T-helper 1 cell treated with Interleukin-12 subunit alpha and Interleukin-12 subunit beta and Interleukin-4 antibody, amounts not matched to agents 30 μg/mL and 1 μg/mL, for 36 hours (primary cell): ENCODE results near the gene NARF.

Source experiments
- H3K27ac Mint-ChIP-seq: one replicate; pipeline ENCODE4 v1.8.0; 2021; ENCODE audit warnings: mild to moderate bottlenecking, mixed read lengths
- H3K27me3 Mint-ChIP-seq: one replicate; pipeline ENCODE4 v1.8.0; 2021; ENCODE audit warnings: low read depth, mixed read lengths
- H3K36me3 Mint-ChIP-seq: one replicate; pipeline ENCODE4 v1.8.0; 2021; ENCODE audit warnings: low read depth, mixed read lengths
- H3K4me1 Mint-ChIP-seq: one replicate; pipeline ENCODE4 v1.8.0; 2021; ENCODE audit warnings: low read depth, mixed read lengths
- H3K4me3 Mint-ChIP-seq: one replicate; pipeline ENCODE4 v1.8.0; 2021; ENCODE audit warnings: mild to moderate bottlenecking, moderate library complexity, mixed read lengths
- H3K9me3 Mint-ChIP-seq: one replicate; pipeline ENCODE4 v1.8.0; 2021; ENCODE audit warnings: mixed read lengths

The NARF gene

GRCh38 chr17:82489851-82490511 is 31.4 kb downstream of the NARF start:
- Mint-ChIP-seq H3K4me3 (no peak overlapping the region), H3K36me3 (peaks cover 33% of the 10 kb centered on the region), H3K9me3 (no peaks in the 10 kb centered on the region), H3K27me3 (no peaks in the 10 kb centered on the region), H3K4me1 (peaks cover 30% of the 10 kb centered on the region), H3K27ac (no peak overlapping the region)

- H3K27ac Mint-ChIP-seq = no peak overlapping the region
- no peaks in the 10 kb centered on the region for H3K27me3 Mint-ChIP-seq
- peaks cover 24% of the 10 kb centered on the region for H3K4me1 Mint-ChIP-seq
- peaks cover 27% of the 10 kb centered on the region for H3K36me3 Mint-ChIP-seq
- no peak overlapping the region for H3K4me3 Mint-ChIP-seq
- H3K9me3 Mint-ChIP-seq = no peaks in the 10 kb centered on the region
These were observed 32.1 kb downstream of the NARF start for GRCh38 chr17:82490512-82491195.

DNA sequence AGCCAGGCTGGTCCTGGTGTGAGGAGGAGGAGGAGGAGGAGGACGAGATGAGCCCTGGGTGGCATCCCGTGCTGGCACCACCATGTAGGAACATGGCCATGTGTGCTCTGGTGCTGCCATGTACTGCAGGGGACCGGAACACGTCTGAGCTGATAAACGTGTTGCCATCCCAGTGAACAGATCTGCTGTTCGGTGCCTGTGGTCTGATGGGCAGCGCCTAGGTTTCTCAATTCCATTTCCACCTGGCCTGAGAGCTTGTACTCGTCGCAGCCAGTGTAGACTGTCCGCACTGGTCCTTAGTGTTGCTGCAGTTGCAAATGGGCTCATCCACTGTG is 32.6 kb downstream of the NARF start:
- H3K9me3 Mint-ChIP-seq = no peaks in the 10 kb centered on the region
- peaks cover 22% of the 10 kb centered on the region for H3K36me3 Mint-ChIP-seq
- H3K4me1 Mint-ChIP-seq = peaks cover 22% of the 10 kb centered on the region
- no peak overlapping the region for H3K27ac Mint-ChIP-seq
- no peaks in the 10 kb centered on the region for H3K27me3 Mint-ChIP-seq
- H3K4me3 Mint-ChIP-seq = no peak overlapping the region

DNA sequence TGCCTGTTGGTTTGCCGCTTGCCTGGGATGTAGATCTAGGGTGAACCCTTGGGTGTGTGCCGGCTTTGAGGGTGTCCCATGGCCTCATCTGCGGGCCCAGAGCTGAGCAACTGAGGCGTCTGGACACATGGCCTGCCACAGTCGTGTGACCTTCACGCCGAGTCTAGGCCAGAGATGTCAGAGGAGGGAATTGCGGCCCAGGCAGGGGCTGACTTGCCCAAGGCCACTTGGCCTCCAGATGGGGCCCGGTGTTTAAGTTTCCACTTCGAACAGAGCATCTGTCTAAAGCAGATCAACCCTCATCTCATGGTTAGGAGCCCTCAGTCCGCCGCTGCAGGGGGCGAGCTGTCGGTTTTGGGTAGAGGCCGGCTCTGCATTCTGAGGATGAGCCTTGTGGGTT is 33.0 kb downstream of the NARF start:
- H3K4me1 Mint-ChIP-seq = peaks cover 20% of the 10 kb centered on the region
- H3K27me3 Mint-ChIP-seq = no peaks in the 10 kb centered on the region
- no peak overlapping the region for H3K4me3 Mint-ChIP-seq
- H3K36me3 Mint-ChIP-seq = peaks cover 18% of the 10 kb centered on the region
- no peak overlapping the region for H3K27ac Mint-ChIP-seq
- H3K9me3 Mint-ChIP-seq = no peaks in the 10 kb centered on the region

DNA sequence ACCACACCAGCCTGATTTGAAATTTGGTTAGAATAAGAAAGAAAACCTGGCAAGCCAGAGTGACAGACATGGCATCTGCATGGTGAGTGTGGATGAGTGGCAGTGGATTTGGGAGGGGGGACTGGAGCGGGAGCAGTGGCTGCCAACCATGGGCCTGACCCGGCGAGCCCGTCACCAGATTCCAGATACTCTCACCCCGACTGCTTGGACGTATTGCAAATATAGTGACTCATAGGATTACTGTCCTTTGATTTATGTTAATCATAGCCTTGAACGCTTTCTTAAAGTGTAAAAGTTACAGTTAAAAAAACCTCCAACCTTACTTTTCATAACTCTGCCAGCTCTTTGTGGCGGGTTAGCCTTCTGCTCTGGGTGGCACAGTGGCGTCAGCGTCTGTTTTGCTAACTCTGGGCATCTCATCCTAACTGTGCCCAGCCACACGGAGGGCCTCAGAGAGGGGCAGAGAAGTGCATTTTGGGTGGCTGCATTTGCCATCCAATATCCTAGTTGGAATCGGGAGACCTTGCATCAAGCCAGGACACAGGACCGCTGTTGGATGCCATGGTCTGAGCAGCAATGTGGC is 34.2 kb downstream of the NARF start:
- H3K9me3 Mint-ChIP-seq = no peaks in the 10 kb centered on the region
- no peaks in the 10 kb centered on the region for H3K27me3 Mint-ChIP-seq
- H3K4me1 Mint-ChIP-seq = peaks cover 17% of the 10 kb centered on the region
- peaks cover 10% of the 10 kb centered on the region for H3K36me3 Mint-ChIP-seq
- no peak overlapping the region for H3K27ac Mint-ChIP-seq
- H3K4me3 Mint-ChIP-seq = no peak overlapping the region

DNA sequence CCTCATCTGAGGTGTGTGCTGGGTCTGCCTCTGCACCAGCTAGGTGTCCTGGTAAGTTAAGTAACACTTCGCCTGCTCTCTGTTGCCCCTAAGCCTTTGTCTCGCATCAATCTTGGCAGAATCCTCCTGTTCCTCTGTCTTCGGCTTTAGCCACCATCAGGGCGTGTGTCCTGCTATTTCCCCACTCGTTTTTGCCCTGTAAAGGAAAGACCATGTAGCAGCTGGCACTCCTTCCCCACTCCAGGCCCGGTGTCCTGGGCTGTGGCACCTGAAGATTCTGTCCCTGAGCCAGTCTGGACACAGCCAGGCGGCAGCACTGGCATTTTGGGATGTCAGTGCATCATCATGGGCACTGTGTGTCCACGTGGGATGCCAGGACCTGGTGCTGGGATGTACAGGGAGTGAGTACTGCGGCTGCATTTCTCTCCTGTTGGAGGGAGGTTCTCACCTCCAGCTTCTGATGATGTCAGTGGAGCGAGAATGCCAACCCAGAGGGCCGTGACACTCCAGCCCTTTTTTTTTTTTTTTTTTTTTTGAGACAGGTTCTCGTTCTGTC is 34.8 kb downstream of the NARF start:
- no peaks in the 10 kb centered on the region for H3K9me3 Mint-ChIP-seq
- H3K27ac Mint-ChIP-seq = no peak overlapping the region
- no peaks in the 10 kb centered on the region for H3K27me3 Mint-ChIP-seq

GRCh38 chr17:82494236-82495055 is 35.9 kb downstream of the NARF start:
- H3K9me3 Mint-ChIP-seq = no peaks in the 10 kb centered on the region
- H3K4me3 Mint-ChIP-seq = peak overlapping the region; percentile 42
- H3K27me3 Mint-ChIP-seq = peaks cover 4% of the 10 kb centered on the region
- H3K27ac Mint-ChIP-seq = peak overlapping the region; percentile 82
- H3K36me3 Mint-ChIP-seq = no peaks in the 10 kb centered on the region
- peaks cover 21% of the 10 kb centered on the region for H3K4me1 Mint-ChIP-seq

More for the DNA sequence above, 34.8 kb downstream of the NARF start:
- Mint-ChIP-seq H3K4me1 (peaks cover 21% of the 10 kb centered on the region), H3K36me3 (peaks cover 9% of the 10 kb centered on the region), H3K4me3 (no peak overlapping the region)

DNA sequence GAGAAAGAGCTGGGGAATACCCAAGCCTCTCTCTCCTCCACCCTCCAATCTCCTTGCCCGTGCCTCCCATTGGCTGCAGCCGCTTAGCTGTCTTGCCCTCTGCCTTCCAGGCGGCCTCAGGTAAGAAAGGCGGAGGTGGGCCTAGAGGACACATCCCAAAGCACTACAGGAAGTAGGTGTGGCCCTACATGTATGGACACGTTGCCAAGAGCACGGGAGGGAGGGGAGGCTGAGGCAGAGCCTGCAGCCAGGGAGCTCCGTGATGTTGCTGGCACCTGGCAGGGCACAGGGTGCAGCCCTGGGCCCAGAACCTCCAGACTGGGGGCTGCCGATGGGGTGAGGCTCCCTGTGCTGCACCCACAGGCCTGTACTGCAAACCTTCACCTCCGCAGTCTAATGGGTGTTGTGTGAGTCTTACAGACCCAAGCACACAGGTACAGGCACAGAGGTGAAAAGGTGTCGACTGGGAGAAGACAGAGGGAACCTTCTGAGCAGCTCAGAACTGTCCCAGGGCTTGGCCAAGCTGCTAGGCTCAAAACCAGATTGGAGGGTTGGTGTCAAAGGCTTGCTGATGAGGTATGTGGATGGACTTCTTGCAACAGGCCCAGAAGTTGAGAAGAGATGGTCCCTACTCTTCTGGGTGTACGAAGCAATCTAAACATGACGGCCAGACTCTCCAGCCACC is 37.4 kb downstream of the NARF start:
- Mint-ChIP-seq H3K4me3 (peak overlapping the region; percentile 56), H3K27me3 (peaks cover 4% of the 10 kb centered on the region), H3K27ac (peak overlapping the region; percentile 55), H3K9me3 (no peaks in the 10 kb centered on the region), H3K36me3 (no peaks in the 10 kb centered on the region), H3K4me1 (peaks cover 21% of the 10 kb centered on the region)

- H3K36me3 Mint-ChIP-seq = no peaks in the 10 kb centered on the region
- H3K27ac Mint-ChIP-seq = peak overlapping the region; percentile 67
These were observed 38.2 kb downstream of the NARF start for GRCh38 chr17:82496529-82497434.

GRCh38 chr17:82497483-82498405 is 39.2 kb downstream of the NARF start:
- Mint-ChIP-seq H3K4me1 (peaks cover 21% of the 10 kb centered on the region), H3K9me3 (no peaks in the 10 kb centered on the region), H3K27me3 (peaks cover 4% of the 10 kb centered on the region), H3K36me3 (no peaks in the 10 kb centered on the region), H3K4me3 (peak overlapping the region; percentile 81), H3K27ac (peak overlapping the region; percentile 80)

More at GRCh38 chr17:82496529-82497434, 38.2 kb downstream of the NARF start:
- H3K4me3 Mint-ChIP-seq = peak overlapping the region; percentile 56
- H3K4me1 Mint-ChIP-seq = peaks cover 21% of the 10 kb centered on the region
- H3K27me3 Mint-ChIP-seq = peaks cover 4% of the 10 kb centered on the region
- H3K9me3 Mint-ChIP-seq = no peaks in the 10 kb centered on the region

GRCh38 chr17:82502207-82502606 is 43.7 kb downstream of the NARF start:
- Mint-ChIP-seq H3K27me3 (peaks cover 4% of the 10 kb centered on the region), H3K27ac (no peak overlapping the region), H3K4me1 (peaks cover 11% of the 10 kb centered on the region), H3K4me3 (no peak overlapping the region), H3K9me3 (no peaks in the 10 kb centered on the region), H3K36me3 (no peaks in the 10 kb centered on the region)

DNA sequence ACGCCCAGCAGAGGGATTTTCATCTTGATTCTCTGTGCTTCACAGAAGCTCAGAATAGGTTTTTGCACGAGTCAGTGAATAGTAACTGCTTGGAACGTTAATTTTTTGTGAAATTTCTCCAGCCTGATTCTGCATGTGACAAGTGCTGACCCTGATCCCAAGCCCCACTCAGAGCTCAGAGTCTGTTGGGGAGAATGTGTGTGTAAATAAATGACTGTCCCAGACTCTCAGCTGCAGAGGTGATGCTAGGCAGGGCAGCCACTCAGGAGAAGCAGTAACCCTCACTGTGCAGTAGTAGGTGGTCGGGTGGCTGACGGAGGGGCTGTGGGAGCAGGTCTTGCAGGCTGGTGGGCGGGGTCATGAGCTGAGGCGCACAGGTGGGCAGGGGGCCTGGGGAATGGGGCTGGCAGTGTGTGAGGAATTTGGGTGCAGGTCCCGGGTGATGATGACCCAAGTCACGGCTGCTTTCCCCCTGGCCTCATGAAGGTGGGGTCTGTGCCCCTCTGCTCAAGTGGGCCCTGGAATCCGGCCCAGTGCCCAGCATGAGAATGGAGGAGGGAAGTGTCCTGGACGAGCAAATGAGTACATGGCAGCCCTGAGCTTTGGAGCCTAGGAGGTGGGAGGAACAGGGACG is 44.7 kb downstream of the NARF start:
- no peak overlapping the region for H3K27ac Mint-ChIP-seq
- no peaks in the 10 kb centered on the region for H3K9me3 Mint-ChIP-seq
- H3K27me3 Mint-ChIP-seq = peaks cover 4% of the 10 kb centered on the region
- peaks cover 5% of the 10 kb centered on the region for H3K4me1 Mint-ChIP-seq
- H3K36me3 Mint-ChIP-seq = no peaks in the 10 kb centered on the region
- H3K4me3 Mint-ChIP-seq = no peak overlapping the region
